PC-3 (cell line): ENCODE results near the gene GABRB2. TPM values are rescaled to one million over a fixed set of nuclear protein-coding genes. Genes with fewer than 3 reads are reported as not detected.

Experiments
- ATAC-seq: fragments of 200-7000 bp; cut with Tn5 transposase; 2 replicates; pipeline ENCODE4 v1.9.1; 2020; ENCODE audit warnings: mild to moderate bottlenecking, moderate library complexity
- Bru-seq: library from RNA; stranded (reverse); fragments of 400-500 nt; gene quantifications from one replicate; lab custom pipeline; 2021; lab: Mats Ljungman, UMichigan
- BruChase-seq, 2 experiments: library from RNA; stranded (reverse); fragments of 400-500 nt; gene quantifications; one replicate each; lab custom pipeline; 2021; lab: Mats Ljungman, UMichigan
- BruUV-seq: library from RNA; stranded (reverse); fragments of 400-500 nt; replicated peaks from 2 replicates; lab custom pipeline; 2021; lab: Mats Ljungman, UMichigan
- CTCF ChIA-PET: fragments of 300-600 bp; sonication (Branson Sonifier 250); formaldehyde crosslinking; loops from one replicate; lab custom pipeline; 2022; ENCODE audit warnings: antibody characterized with exemption; lab: Charles Lee
- POLR2A ChIA-PET: fragments of 300-600 bp; sonication (Branson Sonifier 250); formaldehyde crosslinking; loops from one replicate; lab custom pipeline; 2022; ENCODE audit warnings: antibody characterized with exemption; ENCODE audit not compliant: unreplicated experiment; lab: Charles Lee
- DNase-seq: peaks from one replicate; pipeline ENCODE4 v3.0.0-alpha.2; 2015
- H2AFZ ChIP-seq: fragments of 300-600 bp; sonication (generic); 2 replicates; pipeline ENCODE4 v1.6.0; 2016; ENCODE audit warnings: antibody characterized with exemption, low read length
- H3F3A ChIP-seq: fragments of 300-600 bp; sonication (generic); one replicate; pipeline ENCODE4 v1.6.0; 2017; ENCODE audit warnings: antibody characterized with exemption, low read length, control low read depth, mild to moderate bottlenecking; ENCODE audit not compliant: unreplicated experiment
- H3K27ac ChIP-seq: fragments of 300-600 bp; sonication (generic); 2 replicates; pipeline ENCODE4 v1.5.1; 2016; ENCODE audit warnings: mild to moderate bottlenecking, low read length
- H3K27me3 ChIP-seq: fragments of 300-600 bp; sonication (generic); 2 replicates; pipeline ENCODE4 v1.6.1; 2016; ENCODE audit warnings: low read length, mixed read lengths
- H3K36me3 ChIP-seq: fragments of 300-600 bp; sonication (generic); 2 replicates; pipeline ENCODE4 v1.6.1; 2016; ENCODE audit warnings: low read depth, mixed run types, low read length, mixed read lengths
- H3K4me1 ChIP-seq: fragments of 300-600 bp; sonication (generic); 2 replicates; pipeline ENCODE4 v1.5.1; 2016; ENCODE audit warnings: low read length; ENCODE audit not compliant: insufficient read depth
- H3K4me2 ChIP-seq: fragments of 300-600 bp; sonication (generic); 2 replicates; pipeline ENCODE4 v1.6.0; 2016; ENCODE audit warnings: low read length
- H3K4me3 ChIP-seq: fragments of 300-600 bp; sonication (generic); 2 replicates; pipeline ENCODE4 v1.5.1; 2016; ENCODE audit warnings: mild to moderate bottlenecking, low read length, mixed read lengths
- H3K79me2 ChIP-seq: fragments of 300-600 bp; sonication (generic); 2 replicates; pipeline ENCODE4 v1.6.1; 2017; ENCODE audit warnings: low read length, mixed read lengths
- H3K9ac ChIP-seq: fragments of 300-600 bp; sonication (generic); 2 replicates; pipeline ENCODE4 v1.6.0; 2016; ENCODE audit warnings: mild to moderate bottlenecking, low read length
- H3K9me2 ChIP-seq: fragments of 300-600 bp; sonication (generic); replicated peaks from 2 replicates; pipeline ENCODE4 v1.6.1; 2016; ENCODE audit warnings: mixed run types, low read length, mixed read lengths
- H3K9me3 ChIP-seq: fragments of 300-600 bp; sonication (generic); 2 replicates; pipeline ENCODE4 v1.6.1; 2016; ENCODE audit warnings: low read length, mixed read lengths
- H4K20me1 ChIP-seq: fragments of 300-600 bp; sonication (generic); 2 replicates; pipeline ENCODE4 v1.6.1; 2016; ENCODE audit warnings: low read length, mixed read lengths
- CTCF ChIP-seq: fragments of 300-600 bp; sonication (generic); conservative IDR thresholded peaks from 2 replicates; pipeline ENCODE4 v1.5.1; 2017; ENCODE audit warnings: antibody characterized with exemption, low read depth, mild to moderate bottlenecking, low read length
- EZH2 ChIP-seq: fragments of 300-600 bp; sonication (generic); IDR thresholded peaks from one replicate; pipeline ENCODE4 v1.6.1; 2017; ENCODE audit warnings: antibody characterized with exemption, mild to moderate bottlenecking, low read length; ENCODE audit not compliant: unreplicated experiment
- EZH2phosphoT487 ChIP-seq: fragments of 300-600 bp; sonication (generic); IDR thresholded peaks from 2 replicates; pipeline ENCODE4 v1.6.1; 2018; ENCODE audit warnings: mild to moderate bottlenecking, antibody characterized with exemption, low read length, borderline replicate concordance
- intact Hi-C: fragments of 100-400 bp; cut with micrococcal nuclease; formaldehyde crosslinking; loops from 2 replicates; pipeline ENCODE4 v1.9.0; 2023
- long read RNA-seq: library from polyadenylated mRNA; unstranded; transcript quantifications from one replicate; pipeline ENCODE4 v2.0.0, GENCODE V29; 2021; ENCODE audit not compliant: unreplicated experiment
- total RNA-seq: library from RNA; depleted of rRNA; stranded (reverse); fragments of >200 nt; gene quantifications from 2 replicates; pipeline ENCODE4 v1.2.3, GENCODE V29; 2014; rRNA removed

The GABRB2 gene
- total RNA-seq: not detected in 2 replicates
- percentile 0 among the genes with signal in this experiment for Bru-seq, nascent RNA
- percentile 0 among the genes with signal in this experiment for BruChase-seq, experiment 1, labeled RNA remaining after a 6-hour chase
- BruChase-seq, experiment 2, labeled RNA remaining after a 2-hour chase: not detected
- long read RNA-seq: 0 reads

GRCh38 chr5:161546470-161547301, at the start of gene GABRB2:
TSS of gene GABRB2 (minus strand) at chr5:161546725. CDS start at chr5:161546643, 82 bp downstream.
- ChIA-PET POLR2A (no interaction called here), CTCF (no interaction called here)
- H4K20me1 ChIP-seq: no peaks in the 10 kb centered on the region
- H2AFZ ChIP-seq: no peak within 1 kb of the TSS
- H3K4me3 ChIP-seq: no peak within 1 kb of the TSS
- no peak within 1 kb of the TSS for H3K27ac ChIP-seq
- no peaks in the 10 kb centered on the region for H3K79me2 ChIP-seq
- no peaks in the 10 kb centered on the region for H3K27me3 ChIP-seq
- H3K36me3 ChIP-seq: no peaks in the 10 kb centered on the region
- H3F3A ChIP-seq: no peaks in the 10 kb centered on the region
- no peak within 1 kb of the TSS for H3K9ac ChIP-seq
- H3K9me2 ChIP-seq: no peaks in the 10 kb centered on the region
- DNase-seq (no peak), ATAC-seq (no peak)
- no peak within 1 kb of the TSS for H3K4me2 ChIP-seq
- intact Hi-C loops: no loop called here
- no peaks in the 10 kb centered on the region for H3K9me3 ChIP-seq
- BruUV-seq: no TSS peak
- TF ChIP-seq CTCF: no peak
- TF ChIP-seq EZH2phosphoT487: no peak
- H3K4me1 ChIP-seq: no peaks in the 10 kb centered on the region

- Histone ChIP-seq H3F3A (no peaks in the 10 kb centered on the region), H3K4me1 (no peaks in the 10 kb centered on the region), H4K20me1 (no peaks in the 10 kb centered on the region), H3K36me3 (no peaks in the 10 kb centered on the region), H3K79me2 (no peaks in the 10 kb centered on the region), H3K27me3 (no peaks in the 10 kb centered on the region), H3K9me3 (0 out of 2 replicates have a peak, but pooled peaks cover 6% of the 10 kb centered on the region), H3K27ac (no peak overlapping the region), H2AFZ (no peak overlapping the region), H3K9me2 (no peaks in the 10 kb centered on the region), H3K4me3 (no peak overlapping the region), H3K9ac (no peak overlapping the region), H3K4me2 (no peak overlapping the region)
- ATAC-seq (no peak), DNase-seq (no peak)
- no TSS peak for BruUV-seq
- intact Hi-C loops: no loop called here
- ChIA-PET POLR2A (no interaction called here), CTCF (no interaction called here)
- TF ChIP-seq CTCF (no peak), EZH2phosphoT487 (no peak), EZH2 (no peak)
Observed at GRCh38 chr5:161585798-161586197, 39.3 kb upstream of the GABRB2 start.

GRCh38 chr5:161580621-161581020, 34.1 kb upstream of the GABRB2 start:
- Histone ChIP-seq H2AFZ (no peak overlapping the region), H4K20me1 (no peaks in the 10 kb centered on the region), H3K4me3 (no peak overlapping the region), H3K9me3 (0 out of 2 replicates have a peak, but pooled peaks cover 10% of the 10 kb centered on the region), H3K27me3 (no peaks in the 10 kb centered on the region), H3F3A (no peaks in the 10 kb centered on the region), H3K36me3 (no peaks in the 10 kb centered on the region), H3K9ac (no peak overlapping the region), H3K27ac (no peak overlapping the region), H3K4me1 (no peaks in the 10 kb centered on the region), H3K9me2 (no peaks in the 10 kb centered on the region), H3K4me2 (no peak overlapping the region), H3K79me2 (no peaks in the 10 kb centered on the region)
- intact Hi-C loops: no loop called here
- no peak for DNase-seq
- ChIA-PET CTCF (no interaction called here), POLR2A (no interaction called here)
- no peak for ATAC-seq
- TF ChIP-seq CTCF (no peak), EZH2phosphoT487 (no peak), EZH2 (no peak)
- BruUV-seq: no TSS peak
